Transverse colon (tissue), 4 donors: Measurements from ENCODE around the gene MEIKIN.

Experiments used
- POLR2AphosphoS5 ChIP-seq, 3 donors: sonication (generic); formaldehyde crosslinking; IDR thresholded peaks; one replicate each; pipeline ENCODE4 v1.6.1; 2016; ENCODE audit warnings: antibody characterized with exemption in 3 of 3
- TF ChIP-seq, protein P1 (sequence below), 5 experiments: fragments of 200-600 bp in 3 of 5; fragments of 450-650 bp in 2 of 5; sonication (generic) in 3 of 5; IDR thresholded peaks; 1 replicate in 2 of 5; 2 replicates in 3 of 5; pipeline ENCODE4 v1.5.1; 2016 to 2017; ENCODE audit warnings: antibody characterized with exemption in 5 of 5, inconsistent platforms in 3 of 5, mild to moderate bottlenecking in 2 of 5, moderate library complexity in 1 of 5

DNA sequence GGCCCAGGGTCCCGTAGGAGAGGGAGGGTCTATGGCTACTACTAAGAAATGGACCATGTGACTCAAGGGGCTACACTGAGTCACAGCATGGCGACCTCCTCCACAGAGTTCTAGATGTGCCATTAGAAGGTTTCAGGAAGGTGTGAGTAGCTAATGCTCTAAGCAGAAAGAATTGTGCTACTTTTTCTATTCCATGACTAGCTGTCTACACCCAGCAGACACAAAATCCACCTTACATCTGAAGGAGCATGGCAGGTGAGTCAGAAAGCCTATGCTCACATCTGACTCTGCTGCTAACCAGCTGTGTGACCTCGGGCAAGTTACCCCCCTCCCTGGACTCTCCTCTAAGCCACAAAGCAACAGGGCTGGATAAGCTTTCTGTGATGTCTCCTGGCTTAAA is 14.4 kb upstream of the MEIKIN start:
- no peak for TF ChIP-seq POLR2AphosphoS5 (IDR thresholded peaks at IDR 0.05)
- TF ChIP-seq, protein P1, sequence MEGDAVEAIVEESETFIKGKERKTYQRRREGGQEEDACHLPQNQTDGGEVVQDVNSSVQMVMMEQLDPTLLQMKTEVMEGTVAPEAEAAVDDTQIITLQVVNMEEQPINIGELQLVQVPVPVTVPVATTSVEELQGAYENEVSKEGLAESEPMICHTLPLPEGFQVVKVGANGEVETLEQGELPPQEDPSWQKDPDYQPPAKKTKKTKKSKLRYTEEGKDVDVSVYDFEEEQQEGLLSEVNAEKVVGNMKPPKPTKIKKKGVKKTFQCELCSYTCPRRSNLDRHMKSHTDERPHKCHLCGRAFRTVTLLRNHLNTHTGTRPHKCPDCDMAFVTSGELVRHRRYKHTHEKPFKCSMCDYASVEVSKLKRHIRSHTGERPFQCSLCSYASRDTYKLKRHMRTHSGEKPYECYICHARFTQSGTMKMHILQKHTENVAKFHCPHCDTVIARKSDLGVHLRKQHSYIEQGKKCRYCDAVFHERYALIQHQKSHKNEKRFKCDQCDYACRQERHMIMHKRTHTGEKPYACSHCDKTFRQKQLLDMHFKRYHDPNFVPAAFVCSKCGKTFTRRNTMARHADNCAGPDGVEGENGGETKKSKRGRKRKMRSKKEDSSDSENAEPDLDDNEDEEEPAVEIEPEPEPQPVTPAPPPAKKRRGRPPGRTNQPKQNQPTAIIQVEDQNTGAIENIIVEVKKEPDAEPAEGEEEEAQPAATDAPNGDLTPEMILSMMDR (IDR thresholded peaks at IDR 0.05): no peak
